Measurements from ENCODE around the gene PLCL1.

DNA sequence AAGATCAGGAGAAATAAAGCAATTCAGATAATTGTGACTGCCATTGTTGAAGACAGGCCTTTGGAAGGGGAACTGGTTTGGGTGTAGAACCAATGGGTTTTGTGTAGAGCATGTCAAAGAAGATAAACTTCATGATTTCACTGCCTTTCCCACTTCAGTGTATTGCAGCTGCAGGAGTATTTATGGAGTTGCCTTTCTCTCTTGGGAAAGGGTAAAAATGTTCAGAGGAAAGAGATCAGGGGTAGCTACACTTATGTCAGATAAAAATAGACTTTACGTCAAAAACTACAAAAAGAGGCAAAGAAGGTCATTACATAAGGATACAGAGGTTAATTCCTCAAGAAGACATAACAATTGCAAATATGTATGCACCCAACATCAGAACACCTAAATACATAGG, 249.4 kb downstream of the PLCL1 start:
- TF ChIP-seq, protein P1, sequence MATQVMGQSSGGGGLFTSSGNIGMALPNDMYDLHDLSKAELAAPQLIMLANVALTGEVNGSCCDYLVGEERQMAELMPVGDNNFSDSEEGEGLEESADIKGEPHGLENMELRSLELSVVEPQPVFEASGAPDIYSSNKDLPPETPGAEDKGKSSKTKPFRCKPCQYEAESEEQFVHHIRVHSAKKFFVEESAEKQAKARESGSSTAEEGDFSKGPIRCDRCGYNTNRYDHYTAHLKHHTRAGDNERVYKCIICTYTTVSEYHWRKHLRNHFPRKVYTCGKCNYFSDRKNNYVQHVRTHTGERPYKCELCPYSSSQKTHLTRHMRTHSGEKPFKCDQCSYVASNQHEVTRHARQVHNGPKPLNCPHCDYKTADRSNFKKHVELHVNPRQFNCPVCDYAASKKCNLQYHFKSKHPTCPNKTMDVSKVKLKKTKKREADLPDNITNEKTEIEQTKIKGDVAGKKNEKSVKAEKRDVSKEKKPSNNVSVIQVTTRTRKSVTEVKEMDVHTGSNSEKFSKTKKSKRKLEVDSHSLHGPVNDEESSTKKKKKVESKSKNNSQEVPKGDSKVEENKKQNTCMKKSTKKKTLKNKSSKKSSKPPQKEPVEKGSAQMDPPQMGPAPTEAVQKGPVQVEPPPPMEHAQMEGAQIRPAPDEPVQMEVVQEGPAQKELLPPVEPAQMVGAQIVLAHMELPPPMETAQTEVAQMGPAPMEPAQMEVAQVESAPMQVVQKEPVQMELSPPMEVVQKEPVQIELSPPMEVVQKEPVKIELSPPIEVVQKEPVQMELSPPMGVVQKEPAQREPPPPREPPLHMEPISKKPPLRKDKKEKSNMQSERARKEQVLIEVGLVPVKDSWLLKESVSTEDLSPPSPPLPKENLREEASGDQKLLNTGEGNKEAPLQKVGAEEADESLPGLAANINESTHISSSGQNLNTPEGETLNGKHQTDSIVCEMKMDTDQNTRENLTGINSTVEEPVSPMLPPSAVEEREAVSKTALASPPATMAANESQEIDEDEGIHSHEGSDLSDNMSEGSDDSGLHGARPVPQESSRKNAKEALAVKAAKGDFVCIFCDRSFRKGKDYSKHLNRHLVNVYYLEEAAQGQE (IDR thresholded peaks at IDR 0.05; ENCODE audit: insufficient read depth in 1 of 2, low read depth in 2 of 2, low read length in 2 of 2) = no peak
- TF ChIP-seq POLR2AphosphoS5 (IDR thresholded peaks at IDR 0.05; ENCODE audit: low read depth, low read length) = no peak

Data from PFSK-1 (cell line).